Esophagus squamous epithelium (tissue), 4 donors: ENCODE data around the gene SBSN.
"Not testable (repeated sequence)": the region's sequence is repeated elsewhere in the genome, so short reads cannot be mapped to it uniquely, and the experiment has no call there.

Experiments
- POLR2A ChIP-seq, 4 donors: fragments of 450-650 bp; IDR thresholded peaks; one replicate each; pipeline ENCODE4 v1.6.1; 2017; ENCODE audit warnings: antibody characterized with exemption in 4 of 4, mild to moderate bottlenecking in 4 of 4, moderate library complexity in 3 of 4
- TF ChIP-seq, protein P1 (sequence below), 6 experiments: fragments of 450-650 bp in 4 of 6; fragments of 200-600 bp in 2 of 6; sonication (generic) in 2 of 6; IDR thresholded peaks; one replicate each; pipeline ENCODE4 v1.5.1; 2016 to 2019; ENCODE audit warnings: antibody characterized with exemption in 6 of 6, mild to moderate bottlenecking in 4 of 6, moderate library complexity in 4 of 6

DNA sequence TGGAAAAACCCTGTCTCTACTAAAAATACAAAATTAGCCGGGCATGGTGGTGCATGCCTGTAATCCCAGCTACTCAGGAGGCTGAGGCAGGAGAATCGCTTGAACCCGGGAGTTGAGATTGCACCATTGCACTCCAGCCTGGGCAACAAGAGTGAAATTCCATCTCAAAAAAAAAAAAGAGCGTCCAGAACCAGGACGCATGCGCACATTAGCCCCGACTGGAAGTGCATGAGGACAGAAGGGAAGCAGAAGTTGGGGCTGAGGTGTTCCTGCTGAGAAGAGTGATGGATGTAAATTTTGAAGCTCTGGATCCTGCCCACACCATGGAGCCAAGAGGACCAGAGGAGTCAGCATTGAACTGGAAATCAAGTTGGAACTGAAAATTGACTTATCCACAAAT is 53.5 kb downstream of the SBSN start:
- TF ChIP-seq, protein P1, sequence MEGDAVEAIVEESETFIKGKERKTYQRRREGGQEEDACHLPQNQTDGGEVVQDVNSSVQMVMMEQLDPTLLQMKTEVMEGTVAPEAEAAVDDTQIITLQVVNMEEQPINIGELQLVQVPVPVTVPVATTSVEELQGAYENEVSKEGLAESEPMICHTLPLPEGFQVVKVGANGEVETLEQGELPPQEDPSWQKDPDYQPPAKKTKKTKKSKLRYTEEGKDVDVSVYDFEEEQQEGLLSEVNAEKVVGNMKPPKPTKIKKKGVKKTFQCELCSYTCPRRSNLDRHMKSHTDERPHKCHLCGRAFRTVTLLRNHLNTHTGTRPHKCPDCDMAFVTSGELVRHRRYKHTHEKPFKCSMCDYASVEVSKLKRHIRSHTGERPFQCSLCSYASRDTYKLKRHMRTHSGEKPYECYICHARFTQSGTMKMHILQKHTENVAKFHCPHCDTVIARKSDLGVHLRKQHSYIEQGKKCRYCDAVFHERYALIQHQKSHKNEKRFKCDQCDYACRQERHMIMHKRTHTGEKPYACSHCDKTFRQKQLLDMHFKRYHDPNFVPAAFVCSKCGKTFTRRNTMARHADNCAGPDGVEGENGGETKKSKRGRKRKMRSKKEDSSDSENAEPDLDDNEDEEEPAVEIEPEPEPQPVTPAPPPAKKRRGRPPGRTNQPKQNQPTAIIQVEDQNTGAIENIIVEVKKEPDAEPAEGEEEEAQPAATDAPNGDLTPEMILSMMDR (IDR thresholded peaks at IDR 0.05): not testable (repeated sequence)
- not testable (repeated sequence) for TF ChIP-seq POLR2A (IDR thresholded peaks at IDR 0.05)
